SK-N-SH treated with all-trans-retinoic acid at 6 μM for 48 hours (cell line): ENCODE data around the gene NEK4.

Experiments used
- ATAC-seq: fragments of 200-7000 bp; cut with Tn5 transposase; 3 replicates; pipeline ENCODE4 v1.9.1; 2020; ENCODE audit warnings: mild to moderate bottlenecking, moderate library complexity
- BACH2 ChIP-seq: fragments of 250-450 bp; sonication (Bioruptor Pico); IDR thresholded peaks from 2 replicates; pipeline ENCODE4 v1.9.0; 2021; ENCODE audit warnings: mild to moderate bottlenecking, borderline replicate concordance
- CSRNP3 ChIP-seq: fragments of 250-450 bp; sonication (Bioruptor Pico); IDR thresholded peaks from 2 replicates; pipeline ENCODE4 v1.5.1; 2021; ENCODE audit warnings: mild to moderate bottlenecking, moderate library complexity
- ESRRG ChIP-seq: fragments of 250-450 bp; sonication (Bioruptor Pico); IDR thresholded peaks from 2 replicates; pipeline ENCODE4 v1.6.1; 2021; ENCODE audit warnings: mild to moderate bottlenecking
- GLIS3 ChIP-seq: fragments of 250-450 bp; sonication (Bioruptor Pico); IDR thresholded peaks from 2 replicates; pipeline ENCODE4 v1.5.0; 2020; ENCODE audit warnings: mild to moderate bottlenecking, moderate library complexity
- ISL1 ChIP-seq: fragments of 250-450 bp; sonication (Bioruptor Pico); IDR thresholded peaks from 2 replicates; pipeline ENCODE4 v2.1.2; 2022; ENCODE audit warnings: mild to moderate bottlenecking, moderate library complexity
- PATZ1 ChIP-seq: fragments of 250-450 bp; sonication (Bioruptor Pico); IDR thresholded peaks from 2 replicates; pipeline ENCODE4 v1.8.0; 2020; ENCODE audit warnings: mild to moderate bottlenecking, moderate library complexity, borderline replicate concordance
- POU6F1 ChIP-seq: fragments of 250-450 bp; sonication (Bioruptor Pico); IDR thresholded peaks from 2 replicates; pipeline ENCODE4 v1.8.0; 2021; ENCODE audit warnings: low read depth, mild to moderate bottlenecking, moderate library complexity, borderline replicate concordance
- PPARA ChIP-seq: fragments of 250-450 bp; sonication (Bioruptor Pico); IDR thresholded peaks from 2 replicates; pipeline ENCODE4 v1.5.0; 2020; ENCODE audit warnings: mild to moderate bottlenecking, borderline replicate concordance
- RARB ChIP-seq: fragments of 250-450 bp; sonication (Bioruptor Pico); IDR thresholded peaks from 2 replicates; pipeline ENCODE4 v1.8.0; 2021; ENCODE audit warnings: mild to moderate bottlenecking, moderate library complexity
- SNAI2 ChIP-seq: fragments of 250-450 bp; sonication (Bioruptor Pico); IDR thresholded peaks from 2 replicates; pipeline ENCODE4 v1.5.0; 2020; ENCODE audit warnings: mild to moderate bottlenecking, moderate library complexity
- TCF4 ChIP-seq: fragments of 250-450 bp; sonication (Bioruptor Pico); IDR thresholded peaks from 2 replicates; pipeline ENCODE4 v1.8.0; 2021; ENCODE audit warnings: mild to moderate bottlenecking, moderate library complexity, borderline replicate concordance
- TOX ChIP-seq: fragments of 250-450 bp; sonication (Bioruptor Pico); IDR thresholded peaks from 2 replicates; pipeline ENCODE4 v1.8.0; 2021; ENCODE audit warnings: mild to moderate bottlenecking, moderate library complexity, borderline replicate concordance
- ZC3H10 ChIP-seq: fragments of 250-450 bp; sonication (Bioruptor Pico); IDR thresholded peaks from 2 replicates; pipeline ENCODE4 v1.5.1; 2021; ENCODE audit warnings: mild to moderate bottlenecking, moderate library complexity
- ZFP3 ChIP-seq: fragments of 250-450 bp; sonication (Bioruptor Pico); IDR thresholded peaks from 2 replicates; pipeline ENCODE4 v1.5.0; 2020; ENCODE audit warnings: mild to moderate bottlenecking, moderate library complexity
- ZNF565 ChIP-seq: fragments of 450-650 bp; formaldehyde crosslinking; conservative IDR thresholded peaks from 2 replicates; pipeline ENCODE4 v1.5.0; 2020; ENCODE audit warnings: low read depth, mild to moderate bottlenecking, moderate library complexity
- ZNF70 ChIP-seq: fragments of 450-650 bp; formaldehyde crosslinking; IDR thresholded peaks from 2 replicates; pipeline ENCODE4 v1.5.0; 2020; ENCODE audit warnings: mild to moderate bottlenecking, moderate library complexity
- ZNF8 ChIP-seq: fragments of 450-650 bp; formaldehyde crosslinking; IDR thresholded peaks from 2 replicates; pipeline ENCODE4 v1.5.0; 2020; ENCODE audit warnings: mild to moderate bottlenecking, moderate library complexity
- TF ChIP-seq, protein P1 (sequence below): fragments of 250-450 bp; sonication (Bioruptor Pico); IDR thresholded peaks from 2 replicates; pipeline ENCODE4 v1.5.1; 2020; ENCODE audit warnings: low read depth, mild to moderate bottlenecking, moderate library complexity

The NEK4 gene

GRCh38 chr3:52770496-52771333, at the start of gene NEK4:
TSS of gene NEK4 (minus strand) at chr3:52770940. CDS start at chr3:52770746, 194 bp downstream.
- TF ChIP-seq ZNF565 (CRISPR knock-in tag) (no peak), ESRRG (no peak), GLIS3 (CRISPR knock-in tag) (no peak), ZNF70 (CRISPR knock-in tag) (no peak)
- peak; percentile 99 for ATAC-seq

- no peak for TF ChIP-seq CSRNP3 (CRISPR knock-in tag)
- no peak for TF ChIP-seq ZC3H10 (CRISPR knock-in tag)
- no peak for TF ChIP-seq PATZ1 (CRISPR knock-in tag)
- TF ChIP-seq ISL1 (CRISPR knock-in tag) = no peak
- no peak for TF ChIP-seq TCF4
- TF ChIP-seq, protein P1, sequence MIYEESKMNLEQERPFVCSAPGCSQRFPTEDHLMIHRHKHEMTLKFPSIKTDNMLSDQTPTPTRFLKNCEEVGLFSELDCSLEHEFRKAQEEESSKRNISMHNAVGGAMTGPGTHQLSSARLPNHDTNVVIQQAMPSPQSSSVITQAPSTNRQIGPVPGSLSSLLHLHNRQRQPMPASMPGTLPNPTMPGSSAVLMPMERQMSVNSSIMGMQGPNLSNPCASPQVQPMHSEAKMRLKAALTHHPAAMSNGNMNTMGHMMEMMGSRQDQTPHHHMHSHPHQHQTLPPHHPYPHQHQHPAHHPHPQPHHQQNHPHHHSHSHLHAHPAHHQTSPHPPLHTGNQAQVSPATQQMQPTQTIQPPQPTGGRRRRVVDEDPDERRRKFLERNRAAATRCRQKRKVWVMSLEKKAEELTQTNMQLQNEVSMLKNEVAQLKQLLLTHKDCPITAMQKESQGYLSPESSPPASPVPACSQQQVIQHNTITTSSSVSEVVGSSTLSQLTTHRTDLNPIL (CRISPR knock-in tag) = no peak
- TF ChIP-seq ZNF565 (CRISPR knock-in tag) = no peak
- TF ChIP-seq PPARA (CRISPR knock-in tag) = no peak
- no peak for TF ChIP-seq ZNF70 (CRISPR knock-in tag)
- no peak for TF ChIP-seq ZNF8
- no peak for TF ChIP-seq ESRRG
- ATAC-seq = peak; percentile 41; the same call in 2 of the 3 replicates
Measured at GRCh38 chr3:52819936-52820335, 49.2 kb upstream of the NEK4 start.

GRCh38 chr3:52817860-52818259, 47.1 kb upstream of the NEK4 start:
- TF ChIP-seq POU6F1 (CRISPR knock-in tag) = no peak
- TF ChIP-seq RARB (CRISPR knock-in tag) = no peak
- no peak for TF ChIP-seq BACH2 (CRISPR knock-in tag)
- no peak for TF ChIP-seq SNAI2 (CRISPR knock-in tag)
- TF ChIP-seq CSRNP3 (CRISPR knock-in tag) = no peak
- TF ChIP-seq GLIS3 (CRISPR knock-in tag) = no peak
- TF ChIP-seq PATZ1 (CRISPR knock-in tag) = no peak
- no peak for TF ChIP-seq TOX (CRISPR knock-in tag)
- TF ChIP-seq ZFP3 (CRISPR knock-in tag) = no peak
- TF ChIP-seq PPARA (CRISPR knock-in tag) = no peak
- TF ChIP-seq, all 23 proteins: peak for 0
- no peak for ATAC-seq
